GM12878 (cell line): ENCODE data around the gene NAA10. TPM values are rescaled to one million over a fixed set of nuclear protein-coding genes. Genes with fewer than 3 reads are reported as not detected.

Source experiments
- ATAC-seq: fragments of 200-7000 bp; cut with Tn5 transposase; 3 replicates; pipeline ENCODE4 v1.9.1; 2020; ENCODE audit warnings: mild to moderate bottlenecking, moderate library complexity
- BruUV-seq: library from RNA; stranded (reverse); fragments of 400-500 nt; replicated peaks from 2 replicates; lab custom pipeline; 2021; lab: Mats Ljungman, UMichigan
- CTCF ChIA-PET: fragments of 300-600 bp; sonication (Branson Sonifier 250); formaldehyde crosslinking; extraction: SDS; loops from one replicate; lab custom pipeline; 2021; ENCODE audit warnings: inconsistent platforms; lab: Yijun Ruan, JAX
- POLR2A ChIA-PET: fragments of 350-600 bp; formaldehyde crosslinking; extraction: SDS; loops from one replicate; lab custom pipeline; 2021; ENCODE audit warnings: inconsistent platforms; lab: Charles Lee
- RAD21 ChIA-PET: fragments of 300-600 bp; sonication (Branson Sonifier 250); formaldehyde crosslinking; loops from one replicate; lab custom pipeline; 2023; ENCODE audit warnings: antibody characterized with exemption; ENCODE audit not compliant: unreplicated experiment; lab: Charles Lee
- SMC1A ChIA-PET: fragments of 300-600 bp; sonication (Branson Sonifier 250); formaldehyde crosslinking; loops from one replicate; lab custom pipeline; 2023; ENCODE audit not compliant: unreplicated experiment, uncharacterized antibody; lab: Charles Lee
- DNase-seq: peaks from one replicate; pipeline ENCODE4 v3.0.0-alpha.2; 2011; ENCODE audit warnings: low read depth, low spot score
- FAIRE-seq: peaks from 3 replicates; lab custom pipeline; 2011; peaks lifted over from hg19 to GRCh38; lab: Jason Lieb, UNC
- H2AFZ ChIP-seq: 2 replicates; pipeline ENCODE4 v1.6.0; 2011; ENCODE audit warnings: low read depth, low read length, control low read depth; ENCODE audit not compliant: control insufficient read depth
- H3K27ac ChIP-seq: 2 replicates; pipeline ENCODE4 v1.5.1; 2011; ENCODE audit warnings: control low read depth; ENCODE audit not compliant: control insufficient read depth, insufficient read depth
- H3K27me3 ChIP-seq, 2 experiments: replicated peaks in 1 of 2; 2 replicates each; pipeline versions ENCODE4 v1.6.0 to v1.6.1; 2011; ENCODE audit warnings: low read length in 1 of 2; ENCODE audit not compliant: control insufficient read depth in 2 of 2, insufficient read depth in 2 of 2
- H3K36me3 ChIP-seq, 2 experiments: 2 replicates each; pipeline ENCODE4 v1.5.1; 2011; ENCODE audit warnings: low read length in 1 of 2; ENCODE audit not compliant: control insufficient read depth in 2 of 2, insufficient read depth in 2 of 2
- H3K4me1 ChIP-seq: 2 replicates; pipeline ENCODE4 v1.6.1; 2011; ENCODE audit warnings: mild to moderate bottlenecking, low read length, moderate library complexity, mixed read lengths; ENCODE audit not compliant: control insufficient read depth, insufficient read depth
- H3K4me2 ChIP-seq: 2 replicates; pipeline ENCODE4 v1.6.0; 2011; ENCODE audit warnings: control low read depth; ENCODE audit not compliant: control insufficient read depth, insufficient read depth
- H3K4me3 ChIP-seq: fragments of 200-600 bp; sonication (generic); 2 replicates; pipeline ENCODE4 v1.5.1; 2016
- H3K79me2 ChIP-seq: 2 replicates; pipeline ENCODE4 v1.6.0; 2011; ENCODE audit warnings: low read length; ENCODE audit not compliant: control insufficient read depth, insufficient read depth
- H3K9ac ChIP-seq: 2 replicates; pipeline ENCODE4 v1.8.0; 2011; ENCODE audit warnings: low read length, control low read depth, mixed read lengths; ENCODE audit not compliant: control insufficient read depth, insufficient read depth
- H3K9me3 ChIP-seq: replicated peaks from 3 replicates; pipeline ENCODE4 v1.5.1; 2011; ENCODE audit warnings: mild to moderate bottlenecking, low read length; ENCODE audit not compliant: control insufficient read depth, insufficient read depth
- H4K20me1 ChIP-seq: 2 replicates; pipeline ENCODE4 v1.6.0; 2011; ENCODE audit not compliant: control insufficient read depth, insufficient read depth
- BHLHE40 ChIP-seq, 2 experiments: fragments of 450-650 bp in 1 of 2; IDR thresholded peaks; 2 replicates each; pipeline ENCODE4 v1.6.1; 2011 to 2017; ENCODE audit warnings: low read depth in 2 of 2, borderline replicate concordance in 1 of 2, improper control_type of control experiment in 1 of 2, low read length in 1 of 2, mild to moderate bottlenecking in 1 of 2
- CEBPB ChIP-seq, 2 experiments: fragments of 150-350 bp in 1 of 2; IDR thresholded peaks; 2 replicates each; pipeline ENCODE4 v1.6.1; 2012 to 2014; ENCODE audit warnings: low read depth in 2 of 2, low read length in 2 of 2, borderline replicate concordance in 1 of 2, inconsistent platforms in 1 of 2
- CTCF ChIP-seq, 3 experiments: IDR thresholded peaks in 2 of 3; conservative IDR thresholded peaks in 1 of 3; 2 replicates each; pipeline ENCODE4 v1.5.1; 2011; ENCODE audit warnings: low read depth in 3 of 3, low read length in 3 of 3, mild to moderate bottlenecking in 3 of 3, control low read depth in 2 of 3, moderate library complexity in 2 of 3, inconsistent platforms in 1 of 3, mixed read lengths in 1 of 3; ENCODE audit not compliant: control insufficient read depth in 2 of 3, insufficient read depth in 1 of 3; ENCODE audit errors: extremely low read depth in 1 of 3
- E2F4 ChIP-seq: IDR thresholded peaks from 2 replicates; pipeline ENCODE4 v1.6.1; 2012; ENCODE audit warnings: low read depth, low read length, improper control_type of control experiment
- FOXM1 ChIP-seq: IDR thresholded peaks from 2 replicates; pipeline ENCODE4 v1.6.1; 2012; ENCODE audit warnings: low read depth, mild to moderate bottlenecking, inconsistent platforms, low read length, moderate library complexity
- HDAC2 ChIP-seq: fragments of 200-600 bp; sonication (generic); IDR thresholded peaks from 2 replicates; pipeline ENCODE4 v1.6.1; 2017
- NBN ChIP-seq: fragments of 450-650 bp; IDR thresholded peaks from 2 replicates; pipeline ENCODE4 v1.6.1; 2016
- POLR2AphosphoS5 ChIP-seq: IDR thresholded peaks from 2 replicates; pipeline ENCODE4 v1.6.1; 2011; ENCODE audit warnings: mild to moderate bottlenecking, low read length, inconsistent platforms
- POU2F2 ChIP-seq: IDR thresholded peaks from 3 replicates; pipeline ENCODE4 v1.6.1; 2011; ENCODE audit warnings: low read depth, mild to moderate bottlenecking, low read length, borderline replicate concordance
- RAD21 ChIP-seq: IDR thresholded peaks from 2 replicates; pipeline ENCODE4 v1.6.1; 2011; ENCODE audit warnings: mild to moderate bottlenecking, low read depth, low read length, moderate library complexity; ENCODE audit not compliant: insufficient read depth
- RB1 ChIP-seq: fragments of 450-650 bp; formaldehyde crosslinking; IDR thresholded peaks from 2 replicates; pipeline ENCODE4 v1.6.1; 2017; ENCODE audit warnings: mild to moderate bottlenecking, borderline replicate concordance
- RUNX3 ChIP-seq: IDR thresholded peaks from 2 replicates; pipeline ENCODE4 v1.6.1; 2012; ENCODE audit warnings: low read length, inconsistent platforms
- SMARCA5 ChIP-seq: fragments of 450-650 bp; IDR thresholded peaks from 2 replicates; pipeline ENCODE4 v1.6.1; 2017; ENCODE audit warnings: mild to moderate bottlenecking
- SMC3 ChIP-seq: IDR thresholded peaks from 2 replicates; pipeline ENCODE4 v1.6.1; 2011; ENCODE audit warnings: low read length, improper control_type of control experiment, borderline replicate concordance
- ZBTB4 ChIP-seq: fragments of 450-650 bp; formaldehyde crosslinking; IDR thresholded peaks from 2 replicates; pipeline ENCODE4 v1.4.0; 2022; ENCODE audit warnings: mild to moderate bottlenecking, moderate library complexity
- ZNF217 ChIP-seq: fragments of 450-650 bp; IDR thresholded peaks from 2 replicates; pipeline ENCODE4 v1.6.1; 2017; ENCODE audit warnings: antibody characterized with exemption, mild to moderate bottlenecking
- WGBS: methylation state at CpG from one replicate; pipeline ENCODE4 v1.1.6; 2016; ENCODE audit warnings: low lambda C conversion rate; ENCODE audit not compliant: insufficient replicate concordance, insufficient coverage; ENCODE audit errors: missing lambda C conversion rate; 5-methylcytosine and 5-hydroxymethylcytosine counted together
- in situ Hi-C: fragments of 300-500 bp; cut with MboI; formaldehyde crosslinking; loops from 9 replicates; pipeline ENCODE4 v1.14.3; 2018; ENCODE audit warnings: mixed read lengths
- intact Hi-C: fragments of 100-400 bp; cut with micrococcal nuclease; formaldehyde crosslinking; loops from one replicate; pipeline ENCODE4 v1.14.2; 2022; ENCODE audit not compliant: unreplicated experiment
- polyA plus RNA-seq, 11 experiments: library from polyadenylated mRNA; depleted of rRNA in 4 of 11; unstranded in 6 of 11; stranded (reverse) in 5 of 11; fragments of >200 nt; fragmentation: Nextera tagmentation in 4 of 11; fragmentation: Illumina TruSeq in 1 of 11; extraction: Ambion mirVana in 4 of 11; extraction: Trizol in 1 of 11; gene quantifications; 1 replicate in 1 of 11; 2 replicates in 10 of 11; pipeline versions ENCODE4 v1.2.1 to v1.2.3, GENCODE V29; 2011 to 2016; ENCODE audit warnings: inconsistent platforms in 2 of 11, missing spikeins in 2 of 11, low read depth in 1 of 11
- total RNA-seq, 4 experiments: library from RNA; depleted of rRNA in 3 of 4; stranded (reverse); fragments of >200 nt in 3 of 4; fragmentation: Illumina TruSeq in 1 of 4; extraction: Trizol in 1 of 4; gene quantifications; 2 replicates each; pipeline versions ENCODE4 v1.2.1 to v1.2.3, GENCODE V29; 2013 to 2021

NAA10 gene
- total and polyA plus RNA-seq, 10 of the 15 experiments (the other 5 are each of a cell fraction or from before 2014, with no cell fraction given): 7.9 to 212 (median 98.9) TPM

- TF ChIP-seq ZBTB4: 0 out of 2 replicates have a peak, but pooled peaks have one; percentile 26
- peak; percentile 50; the same call in 1 of the 2 replicates for TF ChIP-seq SMARCA5
- TF ChIP-seq CEBPB (IDR thresholded peaks at IDR 0.05; ENCODE audit: borderline replicate concordance in 1 of 2, low read depth in 2 of 2, low read length in 2 of 2): no peak
- 0 out of 2 replicates have a peak, but pooled peaks have one; percentile 18 for TF ChIP-seq NBN
- TF ChIP-seq RAD21: peak; percentile 62
- TF ChIP-seq ZNF217: no peak
- TF ChIP-seq CTCF (IDR thresholded peaks at IDR 0.05 in 2 of 3, conservative IDR thresholded peaks at IDR 0.05 in 1 of 3; ENCODE audit: control insufficient read depth in 2 of 3, extremely low read depth in 1 of 3, insufficient read depth in 1 of 3, low read depth in 3 of 3, low read length in 3 of 3): peak; percentile 95 to 97 (median 97); a peak in 5 of 6 replicates
- TF ChIP-seq SMC3: peak; percentile 82
- peak; percentile 37; the same call in 1 of the 2 replicates for TF ChIP-seq POLR2AphosphoS5
- peak; percentile 87; the same call in 1 of the 2 replicates for TF ChIP-seq RB1
- 0 out of 2 replicates have a peak, but pooled peaks have one; percentile 42 for TF ChIP-seq E2F4
- no peak for TF ChIP-seq POU2F2
- peak; percentile 42; the same call in 1 of the 2 replicates for TF ChIP-seq FOXM1
- no peak for TF ChIP-seq HDAC2
- TF ChIP-seq RUNX3: 0 out of 2 replicates have a peak, but pooled peaks have one; percentile 7
- 0 out of 4 replicates have a peak, but pooled peaks of 1 of the 2 experiments have one; percentile 32 for TF ChIP-seq BHLHE40 (IDR thresholded peaks at IDR 0.05; ENCODE audit: borderline replicate concordance in 1 of 2, low read depth in 2 of 2, low read length in 1 of 2)
- no TSS peak for BruUV-seq
- Histone ChIP-seq H4K20me1 (no peaks in the 10 kb centered on the region), H3K27me3 (no peaks in the 10 kb centered on the region), H3K36me3 (peaks cover 0 to 26% of the 10 kb centered on the region in 2 experiments; a peak in 3 of 4 replicates), H3K9me3 (no peaks in the 10 kb centered on the region), H3K27ac (no peak overlapping the region), H2AFZ (no peak overlapping the region), H3K9ac (no peak overlapping the region), H3K79me2 (no peaks in the 10 kb centered on the region), H3K4me2 (no peak overlapping the region), H3K4me3 (no peak overlapping the region), H3K4me1 (no peaks in the 10 kb centered on the region)
- FAIRE-seq: peak; percentile 91
- ChIA-PET SMC1A (interaction anchor here (0.6 to 6.5 kb wide), 9 partner anchors 14 to 193 kb away, joined by 3 to 61 read pairs (median 3); partner anchors contain the start of gene ARHGAP4), POLR2A (interaction anchor here (0.6 to 1.0 kb wide), 2 partner anchors 20 to 61 kb away, joined by 4 read pairs; no protein-coding TSS in a partner anchor), CTCF (interaction anchor here (0.6 to 8.7 kb wide), 33 partner anchors 13 to 191 kb away, joined by 3 to 172 read pairs (median 4); partner anchors contain the start of genes ARHGAP4, HCFC1, IDH3G and NAA10), RAD21 (interaction anchor here (0.6 to 4.6 kb wide), 11 partner anchors 12 to 192 kb away, joined by 3 to 59 read pairs (median 3); partner anchors contain the start of genes ARHGAP4, NAA10 and TMEM187)
- intact Hi-C loops: loop anchor here (1.0 to 5.0 kb wide), 3 partner anchors 23 to 990 kb away; partner anchors contain the start of gene PLXNB3
- DNase-seq: no peak
- in situ Hi-C loops: no loop called here
- WGBS: 39% methylated on average over 19 of the region's 19 CpGs
- peak; percentile 95 for ATAC-seq
These were observed 12.4 kb upstream of the NAA10 start for GRCh38 chrX:153947009-153947769.
